ENCODE data around the gene SVOP.
"Not testable (repeated sequence)": the region's sequence is repeated elsewhere in the genome, so short reads cannot be mapped to it uniquely, and the experiment has no call there.

The SVOP gene

DNA sequence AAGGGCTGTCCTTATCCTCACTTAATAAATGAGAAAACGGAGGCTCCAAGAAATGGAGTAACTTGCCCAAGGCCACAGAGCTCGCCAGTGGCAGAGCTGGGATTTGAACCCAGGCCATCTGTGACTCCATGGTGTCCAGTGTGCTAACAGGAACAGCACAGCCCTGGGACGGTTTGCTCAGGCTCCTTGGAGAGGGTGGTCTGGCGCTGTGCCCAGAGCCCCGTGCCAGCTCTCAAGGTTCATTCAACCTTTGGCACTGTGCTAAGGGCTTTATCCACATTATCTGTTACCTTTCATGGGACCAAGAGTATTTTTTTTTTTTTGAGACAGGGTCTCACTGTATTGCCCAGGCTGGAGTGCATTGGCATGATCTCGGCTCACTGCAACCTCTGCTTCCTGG is 132.8 kb downstream of the SVOP start:
- no peak for DNase-seq (ENCODE audit: low read depth in 2 of 2)

DNA sequence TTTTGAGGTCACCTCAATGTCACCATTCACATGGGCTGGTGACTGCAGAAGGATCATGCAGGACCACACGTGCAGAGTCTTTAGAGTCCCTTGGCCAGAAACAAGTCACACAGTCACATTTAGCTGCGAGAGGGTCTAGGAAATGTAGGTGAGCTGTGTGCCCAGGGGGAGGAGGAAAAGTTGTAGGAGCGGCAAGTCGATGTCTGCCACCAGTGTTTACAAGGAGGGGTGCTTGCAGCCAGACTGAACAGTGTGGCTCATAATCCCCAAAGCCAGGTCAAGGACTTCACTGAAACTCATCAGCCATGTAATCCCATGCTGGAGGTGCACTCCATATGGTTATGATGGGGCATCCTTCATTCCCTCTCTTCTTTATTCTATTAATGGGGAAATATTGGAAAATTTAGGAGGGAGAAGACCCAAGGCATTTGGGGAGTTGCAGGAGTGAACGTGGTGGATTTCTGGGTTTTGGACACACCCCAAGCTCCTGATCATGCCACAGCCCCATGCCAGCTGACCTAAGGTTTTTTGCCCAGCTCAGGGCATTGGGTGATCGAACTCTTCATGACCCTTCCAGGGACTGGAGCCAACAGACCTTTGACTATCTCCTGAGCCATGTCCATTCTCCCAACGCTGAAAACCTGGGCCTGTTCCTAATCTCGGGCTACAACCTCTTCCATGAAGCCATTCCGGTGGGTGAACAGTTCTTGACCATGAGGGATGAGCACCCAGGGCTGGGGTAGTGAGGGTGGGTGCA is 133.8 kb downstream of the SVOP start:
- DNase-seq (ENCODE audit: low read depth in 2 of 2) = no peak

DNA sequence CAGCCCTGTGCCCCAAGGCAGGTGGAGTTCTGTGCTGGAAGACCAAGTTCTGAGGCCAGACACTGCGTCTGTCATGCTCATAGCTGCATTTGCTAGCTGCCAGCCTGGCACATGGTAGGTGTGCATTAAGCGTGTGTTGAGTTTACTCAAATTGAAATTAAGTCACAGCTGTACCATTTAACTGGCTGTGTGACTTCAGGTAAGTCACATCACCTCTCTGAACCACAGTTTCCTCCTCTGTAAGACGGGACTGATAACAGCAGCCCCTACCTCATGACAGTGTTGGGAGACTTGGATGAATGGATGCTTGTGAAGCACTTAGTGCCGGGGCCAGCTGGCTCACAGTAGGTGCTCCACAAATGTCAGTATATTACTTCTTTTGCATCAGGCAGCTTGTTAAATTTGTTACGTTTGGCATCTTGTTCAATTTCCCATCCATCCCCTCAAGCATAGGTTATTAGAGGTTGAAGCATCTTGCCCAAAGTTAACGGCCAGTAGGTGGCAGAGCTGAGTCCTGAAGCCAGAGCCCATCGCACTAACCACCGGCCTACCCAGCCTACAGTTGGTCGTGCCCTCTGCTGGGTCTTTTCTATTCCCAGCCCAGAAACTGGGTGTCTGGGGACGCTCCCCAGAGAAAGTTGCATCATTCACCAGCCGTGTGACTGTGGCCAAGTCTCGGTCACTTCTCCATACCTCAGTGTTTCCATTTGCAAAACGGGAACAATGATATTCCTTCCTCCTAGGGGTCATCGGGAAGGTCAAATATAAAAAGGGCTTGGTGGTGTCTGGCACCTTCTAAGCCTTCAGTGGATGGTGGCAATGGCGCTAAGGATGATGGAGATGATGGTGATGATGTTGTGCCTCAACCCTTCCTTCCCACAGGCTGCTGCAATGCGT is 136.5 kb downstream of the SVOP start:
- peak; percentile 11 to 32 for DNase-seq (ENCODE audit: low read depth in 2 of 2)

DNA sequence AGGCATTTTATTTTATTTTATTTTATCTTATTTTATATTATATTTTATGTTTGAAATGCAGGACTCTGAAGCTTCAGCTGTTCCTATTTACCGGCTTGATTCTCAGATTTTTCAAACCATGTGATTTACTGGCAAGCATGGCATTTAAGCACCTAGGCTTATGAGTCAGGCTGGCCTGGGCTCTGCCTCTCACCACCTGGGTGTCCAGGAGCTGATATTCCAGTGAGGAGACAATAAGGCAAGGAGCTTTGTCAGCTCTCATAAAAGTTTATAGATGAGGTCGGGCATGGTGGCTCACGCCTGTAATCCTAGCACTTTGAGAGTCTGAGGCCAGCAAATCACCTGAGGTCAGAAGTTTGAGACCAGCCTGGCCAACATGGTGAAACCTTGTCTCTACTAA is 138.9 kb downstream of the SVOP start:
- DNase-seq (ENCODE audit: low read depth in 2 of 2) = no peak

DNA sequence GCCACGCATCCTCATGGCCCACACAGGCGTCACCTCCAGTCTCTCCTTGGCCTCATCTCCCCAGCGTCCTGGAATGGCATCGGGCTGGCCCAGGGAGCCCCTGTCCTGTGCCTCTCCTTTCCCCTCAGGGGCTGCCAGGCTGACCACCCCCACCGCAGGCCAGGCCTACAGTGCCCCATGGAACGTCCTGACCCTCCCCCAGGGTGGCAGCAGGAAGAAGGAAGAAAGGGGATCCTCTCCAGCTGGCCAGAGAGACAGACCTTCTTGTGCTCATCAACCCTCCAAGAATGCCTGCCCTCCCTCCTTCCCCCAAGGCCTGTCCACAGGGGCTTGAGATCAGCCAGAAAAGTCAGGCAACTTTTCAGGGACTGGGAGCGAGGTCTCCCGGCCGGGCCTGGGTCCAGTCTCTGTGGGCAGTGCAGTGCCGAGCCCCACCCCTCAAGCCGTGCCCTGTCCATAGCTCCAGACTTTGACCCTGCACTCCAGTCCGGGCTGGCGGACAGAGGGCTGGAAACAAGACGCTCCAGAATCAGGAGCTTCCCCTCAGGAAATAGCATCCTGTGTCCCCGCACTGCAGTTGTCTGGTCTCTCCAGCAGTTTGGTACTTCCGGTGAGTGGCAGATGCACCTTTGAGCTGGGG is 141.1 kb downstream of the SVOP start, which contains the start of gene DAO:
Gene DAO, plus strand, starts transcription at position 478 of the 640 bp plus-strand sequence. CDS start 4,915 bp downstream, outside the sequence.
- no peak for DNase-seq (ENCODE audit: low read depth in 2 of 2)

DNA sequence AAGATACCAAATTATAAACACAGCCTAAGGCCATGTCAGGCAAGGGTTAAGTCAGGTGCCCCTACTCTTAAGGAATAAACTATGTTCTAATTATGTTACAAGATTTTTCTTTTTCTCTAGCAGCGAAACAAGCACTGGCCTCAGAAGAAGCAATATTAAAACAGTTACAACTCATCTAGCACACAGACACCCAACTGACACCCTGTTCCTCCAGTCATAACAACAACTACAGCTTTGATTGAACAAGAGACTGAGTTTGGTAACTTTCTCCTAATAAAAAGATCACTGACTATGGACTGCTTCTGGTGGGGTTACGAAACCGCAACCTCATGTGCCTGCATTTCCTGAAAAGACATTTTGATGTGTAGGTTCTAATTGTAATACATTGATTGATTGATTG is 144.3 kb downstream of the SVOP start:
- no peak for DNase-seq (ENCODE audit: low read depth in 2 of 2)

DNA sequence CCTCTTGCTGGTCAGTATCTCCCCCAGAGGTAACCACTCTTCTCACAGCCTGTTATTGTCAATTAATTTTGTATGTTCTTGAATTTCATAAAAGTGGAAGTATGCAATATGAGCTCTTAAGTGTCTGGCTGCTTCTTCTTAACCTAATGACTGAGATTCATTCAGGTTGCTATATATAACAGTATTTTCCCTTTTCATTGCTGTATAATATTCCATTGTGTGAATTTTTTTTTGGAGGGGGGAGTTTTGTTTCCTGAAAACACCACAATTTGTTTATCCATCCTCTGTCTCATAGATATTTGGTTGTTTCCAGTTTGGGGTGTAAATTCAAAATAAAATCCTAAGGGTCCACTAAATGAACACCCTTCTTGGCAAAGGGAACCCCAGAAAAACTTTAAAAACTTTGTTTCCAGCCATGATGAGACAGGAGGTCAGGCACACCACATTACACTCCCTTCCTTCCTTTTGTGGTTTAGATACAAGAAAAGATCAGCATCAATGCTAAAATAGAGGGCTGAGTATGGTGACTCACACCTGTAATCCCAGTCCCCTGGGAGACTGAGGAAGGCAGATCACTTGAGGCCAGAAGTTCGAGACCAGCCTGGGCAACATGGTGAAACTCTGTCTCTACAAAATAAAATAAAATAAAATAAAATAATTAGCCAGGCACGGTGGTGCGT is 145.0 kb downstream of the SVOP start:
- no peak for DNase-seq (ENCODE audit: low read depth in 2 of 2)

DNA sequence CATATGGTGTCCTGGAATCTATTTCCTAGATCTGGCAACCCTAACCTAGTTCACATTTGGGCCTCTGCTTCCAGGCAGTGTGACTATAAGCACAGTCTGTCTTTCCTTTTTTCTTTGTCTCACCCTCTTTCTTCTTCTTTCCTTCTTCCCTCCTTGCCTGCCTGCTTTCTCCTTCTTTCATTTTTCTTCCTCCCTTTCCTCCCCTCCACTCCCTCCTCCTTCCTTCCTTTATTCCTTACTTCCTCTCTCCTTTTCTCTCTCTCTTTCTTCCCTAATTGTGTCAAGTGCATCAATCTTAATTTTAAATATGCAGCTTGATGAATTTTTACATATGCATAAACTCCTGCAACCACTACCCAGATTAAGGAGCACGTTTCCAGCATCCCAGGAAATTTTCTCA is 145.6 kb downstream of the SVOP start:
- no peak for DNase-seq (ENCODE audit: low read depth in 2 of 2)

DNA sequence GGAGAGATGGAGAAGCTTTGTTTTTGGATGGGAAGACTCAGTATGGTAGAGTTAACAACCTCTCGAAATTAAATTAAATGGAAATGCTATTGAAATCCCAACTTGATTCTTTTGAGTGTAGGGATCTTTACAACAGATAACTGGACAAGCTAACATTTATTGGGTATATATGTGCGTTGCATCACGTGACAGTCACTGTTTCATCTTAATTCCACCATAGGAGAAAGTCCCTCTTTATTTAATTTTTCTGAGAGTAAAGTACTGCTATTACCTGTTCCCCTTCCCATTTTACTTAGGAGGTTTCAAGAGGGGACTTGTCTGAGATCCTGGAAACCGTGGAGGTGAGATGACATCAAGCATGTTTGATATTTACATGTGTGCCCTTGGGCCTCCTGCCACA is 152.1 kb downstream of the SVOP start:
- DNase-seq (ENCODE audit: low read depth in 2 of 2) = no peak

DNA sequence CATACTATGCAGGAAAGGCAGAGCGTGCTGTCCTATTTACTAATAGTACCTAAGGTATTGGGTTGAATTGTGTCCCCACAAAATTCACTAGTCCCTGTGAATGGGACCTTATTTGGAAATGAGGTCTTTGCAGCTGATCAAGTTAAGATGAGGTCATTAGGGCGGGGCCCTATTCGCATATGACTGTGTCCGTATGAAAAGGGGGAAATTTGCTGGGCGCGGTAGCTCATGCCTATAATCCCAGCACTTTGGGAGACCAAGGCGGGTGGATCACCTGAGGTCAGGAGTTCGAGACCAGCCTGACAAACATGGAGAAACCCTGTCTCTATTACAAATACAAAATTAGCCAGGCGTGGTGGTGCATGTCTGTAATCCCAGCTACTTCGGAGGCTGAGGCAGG is 154.8 kb downstream of the SVOP start:
- not testable (repeated sequence) for DNase-seq (ENCODE audit: low read depth in 2 of 2)

DNA sequence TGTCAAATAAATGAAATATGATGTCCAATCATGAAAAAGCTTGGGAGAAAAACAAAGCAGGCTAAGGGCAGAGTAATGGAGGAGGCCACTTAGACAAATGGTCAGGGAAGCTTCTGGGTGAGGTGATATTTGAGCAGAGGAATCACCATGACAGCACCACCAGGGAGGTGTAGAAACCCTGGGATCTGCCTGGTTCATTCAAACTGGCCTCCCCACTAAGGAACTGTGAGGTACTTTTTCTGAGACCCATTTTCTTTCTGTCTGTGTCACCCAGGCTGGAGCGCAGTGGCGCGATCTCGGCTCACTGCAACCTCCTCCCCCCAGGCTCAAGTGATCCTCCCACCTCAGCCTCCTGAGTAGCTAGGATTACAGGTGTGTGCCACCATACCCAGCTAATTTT is 155.7 kb downstream of the SVOP start:
- DNase-seq (ENCODE audit: low read depth in 2 of 2) = no peak

DNA sequence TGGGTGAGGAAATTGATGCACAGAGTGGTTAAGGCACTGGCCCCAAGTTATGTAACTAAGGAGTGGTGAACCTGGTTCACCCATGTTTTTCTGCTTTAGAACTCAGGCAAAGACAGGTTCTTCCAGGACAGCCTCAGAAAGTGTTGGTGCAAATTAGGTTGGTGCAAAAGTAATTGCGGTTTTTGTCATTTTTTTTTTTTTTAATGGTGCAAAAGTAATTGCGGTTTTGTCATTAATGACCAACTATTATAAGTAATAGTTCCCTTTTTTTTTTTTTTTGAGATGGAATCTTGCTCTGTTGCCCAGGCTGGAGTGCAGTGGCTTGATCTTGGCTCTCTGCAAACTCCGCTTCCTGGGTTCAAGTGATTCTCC is 158.3 kb downstream of the SVOP start:
- DNase-seq (ENCODE audit: low read depth in 2 of 2) = no peak

DNA sequence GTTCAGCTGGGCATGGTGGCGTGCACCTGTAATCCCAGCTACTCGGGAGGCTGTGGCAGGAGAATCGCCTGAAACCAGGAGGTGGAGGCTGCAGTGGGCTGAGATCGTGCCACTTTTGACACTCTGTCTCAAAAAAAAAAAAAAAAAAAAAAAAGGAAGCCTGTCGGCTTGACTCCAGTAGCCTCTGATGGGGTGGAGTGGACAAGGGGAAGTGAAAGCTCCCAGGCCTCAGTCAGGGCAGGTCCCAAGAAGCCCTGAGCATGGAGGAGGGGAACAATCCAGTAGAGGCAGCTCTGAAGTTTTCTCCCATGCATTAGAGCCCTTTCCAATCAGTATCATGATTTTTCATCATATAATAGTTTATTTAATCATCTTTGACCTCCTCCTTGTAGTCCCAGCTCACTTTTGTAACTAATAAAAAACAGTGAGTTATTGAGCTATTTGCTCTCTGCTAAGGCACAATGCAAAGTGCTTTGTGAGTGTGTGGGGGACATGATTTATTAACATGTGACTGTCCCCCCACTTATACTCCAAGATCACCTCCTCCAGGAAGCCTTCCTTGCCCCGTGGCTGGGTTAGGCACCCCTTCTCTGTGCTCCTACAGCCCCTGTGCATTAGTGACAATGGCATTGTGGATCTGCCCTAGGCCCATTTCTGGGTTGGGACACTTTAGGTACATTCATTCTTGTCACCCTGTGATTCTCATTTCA is 158.8 kb downstream of the SVOP start:
- no peak for DNase-seq (ENCODE audit: low read depth in 2 of 2)

DNA sequence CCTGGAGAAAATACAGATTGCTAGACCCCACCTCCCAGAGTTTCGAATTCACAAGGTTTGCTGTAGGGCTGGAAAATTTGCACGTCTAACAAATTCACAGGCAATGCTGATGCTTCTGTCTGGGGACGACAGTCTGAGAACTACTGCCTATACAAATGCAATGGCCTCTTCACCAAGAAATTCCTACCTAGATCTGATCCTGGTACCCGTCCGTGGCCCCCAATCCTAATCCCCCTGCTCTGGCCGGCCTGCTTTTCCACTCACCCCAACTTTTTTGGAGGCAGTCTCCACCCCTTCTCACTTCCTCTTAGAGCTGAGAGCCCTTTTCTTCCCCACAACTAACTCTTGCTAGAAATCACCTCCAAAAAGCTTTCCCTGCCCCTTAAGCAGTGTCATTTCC is 160.4 kb downstream of the SVOP start:
- no peak for DNase-seq (ENCODE audit: low read depth in 2 of 2)

DNA sequence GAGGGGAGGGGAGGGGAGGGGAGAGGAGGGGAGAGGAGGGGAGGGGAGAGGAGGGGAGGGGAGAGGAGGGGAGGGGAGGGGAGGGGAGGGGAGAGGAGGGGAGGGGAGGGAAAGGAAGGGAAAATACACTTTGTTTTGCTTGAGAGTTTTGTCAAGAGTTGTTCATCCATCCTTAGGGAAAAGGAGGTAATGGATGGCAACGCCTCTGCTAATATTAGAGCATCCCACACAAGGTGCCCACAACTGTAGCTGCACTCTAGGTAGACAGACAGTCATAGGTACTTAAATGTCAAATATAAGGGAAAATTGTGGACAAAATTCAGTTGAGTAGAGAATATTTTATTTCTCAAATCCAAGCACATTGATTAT is 161.0 kb downstream of the SVOP start:
- DNase-seq (ENCODE audit: low read depth in 2 of 2) = no peak

DNA sequence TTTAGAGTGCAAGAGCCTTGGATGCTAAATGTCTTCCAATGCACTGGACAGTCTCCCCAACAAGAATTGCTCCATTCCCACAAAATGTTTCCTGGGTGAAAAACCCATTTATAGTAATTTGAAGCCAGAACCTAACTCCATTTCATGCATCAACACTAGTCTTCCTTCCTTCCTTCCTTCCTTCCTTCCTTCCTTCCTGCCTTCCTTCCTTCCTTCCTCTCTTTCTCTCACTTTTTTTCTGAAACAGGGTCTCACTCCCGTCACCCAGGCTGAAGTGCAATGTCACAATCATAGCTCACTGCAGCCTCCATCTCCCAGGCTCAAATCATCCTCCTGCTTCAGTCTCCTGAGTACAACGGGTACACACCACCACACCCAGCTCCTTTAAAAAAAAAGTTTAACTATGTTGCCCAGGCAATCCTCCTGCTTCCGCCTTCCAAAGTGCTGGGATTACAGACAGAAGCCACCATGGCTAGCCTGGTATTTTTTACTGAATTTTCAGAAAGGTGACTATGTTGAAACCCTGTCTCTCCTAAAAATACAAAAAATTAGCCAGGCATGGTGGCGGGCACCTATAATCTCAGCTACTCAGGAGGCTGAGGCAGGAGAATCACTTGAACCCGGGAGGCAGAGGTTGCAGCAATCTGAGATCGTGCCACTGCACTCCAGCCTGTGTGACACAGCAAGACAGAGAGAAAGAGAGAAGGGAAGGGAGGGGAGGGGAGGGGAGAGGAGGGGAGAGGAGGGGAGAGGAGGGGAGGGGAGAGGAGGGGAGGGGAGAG is 161.5 kb downstream of the SVOP start:
- DNase-seq (ENCODE audit: low read depth in 2 of 2) = not testable (repeated sequence)

DNA sequence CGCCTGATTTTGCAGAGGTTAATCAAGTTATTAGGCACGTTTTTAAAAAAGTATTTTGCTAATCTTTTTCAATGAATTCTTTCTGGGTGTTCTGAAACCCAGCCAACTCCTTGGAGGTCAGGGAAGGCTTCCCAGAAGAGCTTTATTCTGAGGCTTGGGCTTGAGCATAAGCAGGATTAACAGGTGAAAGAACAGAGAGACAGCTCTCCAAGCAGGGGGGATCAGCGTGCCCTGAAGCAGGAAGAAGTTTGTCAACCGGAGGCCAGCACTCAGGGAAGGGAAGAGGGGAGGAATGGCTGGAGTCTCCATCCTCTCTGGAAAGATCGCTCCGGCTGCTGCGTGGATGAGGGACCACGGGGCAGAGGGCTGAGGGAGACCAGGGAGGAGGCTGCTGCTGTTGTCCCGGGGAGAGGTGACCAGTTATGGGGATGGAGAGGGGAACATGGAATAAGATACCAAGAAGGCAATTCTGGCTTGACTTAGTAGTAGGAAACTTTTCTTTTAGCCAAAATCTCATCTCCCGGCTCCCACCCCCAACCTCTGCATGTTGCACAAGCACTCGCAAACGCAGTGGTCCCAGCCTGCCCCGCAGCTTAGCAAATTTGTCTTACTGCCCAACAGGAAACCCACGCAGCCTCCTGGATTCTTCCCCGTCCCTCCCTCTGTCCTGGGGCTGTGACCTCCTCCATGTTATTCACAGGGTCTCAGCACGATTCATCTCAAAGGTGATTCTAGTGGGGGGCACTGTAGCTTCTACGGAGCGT is 162.4 kb downstream of the SVOP start:
- DNase-seq (ENCODE audit: low read depth in 2 of 2) = no peak

All from stimulated activated CD8-positive, alpha-beta memory T cell treated with anti-CD3 and anti-CD28 coated beads, Interleukin-7, amount 100 ng/mL, for 4 hours (primary cell).